IMR-90 (cell line): ENCODE data around the gene OR51B6. TPM values are rescaled to one million over a fixed set of nuclear protein-coding genes. Genes with fewer than 3 reads are reported as not detected.
A peak's percentile ranks its signal among the peaks of the same experiment; 100 is the strongest.

Source experiments
- ATAC-seq: fragments of 200-7000 bp; cut with Tn5 transposase; 2 replicates; pipeline ENCODE4 v1.9.1; 2020; ENCODE audit warnings: low read depth, mild to moderate bottlenecking, moderate library complexity
- Bru-seq: library from RNA; stranded (reverse); fragments of 400-500 nt; gene quantifications from one replicate; lab custom pipeline; 2021; lab: Mats Ljungman, UMichigan
- BruChase-seq, 2 experiments: library from RNA; stranded (reverse); fragments of 400-500 nt; gene quantifications; one replicate each; lab custom pipeline; 2021; lab: Mats Ljungman, UMichigan
- BruUV-seq: library from RNA; stranded (reverse); fragments of 400-500 nt; replicated peaks from 2 replicates; lab custom pipeline; 2021; lab: Mats Ljungman, UMichigan
- CTCF ChIA-PET: fragments of 300-600 bp; formaldehyde crosslinking; extraction: SDS; loops from one replicate; lab custom pipeline; 2021; ENCODE audit warnings: antibody characterized with exemption; lab: Yijun Ruan, JAX
- POLR2A ChIA-PET: fragments of 300-600 bp; sonication (Branson Sonifier 250); formaldehyde crosslinking; loops from one replicate; lab custom pipeline; 2022; ENCODE audit warnings: antibody characterized with exemption; ENCODE audit not compliant: unreplicated experiment; lab: Charles Lee
- DNase-seq: peaks from one replicate; pipeline ENCODE4 v3.0.0; 2013
- H2AFZ ChIP-seq: replicated peaks from 2 replicates; pipeline ENCODE3; 2013; ENCODE audit warnings: low read length, mild to moderate bottlenecking; ENCODE audit not compliant: poor library complexity
- H2AK5ac ChIP-seq: 2 replicates; pipeline ENCODE4 v1.6.1; 2013; ENCODE audit warnings: low read depth, low read length, inconsistent platforms
- H2AK9ac ChIP-seq: replicated peaks from 2 replicates; pipeline ENCODE3; 2013; ENCODE audit warnings: mild to moderate bottlenecking, low read depth, low read length, moderate library complexity; ENCODE audit not compliant: poor library complexity
- H2BK120ac ChIP-seq: 2 replicates; pipeline ENCODE4 v1.6.1; 2013; ENCODE audit warnings: low read depth, low read length, inconsistent platforms
- H2BK15ac ChIP-seq: 3 replicates; pipeline ENCODE4 v1.6.1; 2013; ENCODE audit warnings: low read depth, low read length, inconsistent platforms
- H2BK20ac ChIP-seq: 2 replicates; pipeline ENCODE4 v1.6.1; 2013; ENCODE audit warnings: low read depth, mild to moderate bottlenecking, inconsistent platforms, low read length, moderate library complexity
- H2BK5ac ChIP-seq: 2 replicates; pipeline ENCODE4 v1.6.1; 2013; ENCODE audit warnings: mild to moderate bottlenecking, low read depth, low read length, inconsistent platforms; ENCODE audit not compliant: poor library complexity, severe bottlenecking
- H3K14ac ChIP-seq: replicated peaks from 2 replicates; pipeline ENCODE4 v1.6.1; 2013; ENCODE audit warnings: low read depth, low read length, inconsistent platforms
- H3K18ac ChIP-seq: 2 replicates; pipeline ENCODE4 v1.6.1; 2013; ENCODE audit warnings: low read depth, low read length, control low read depth
- H3K23ac ChIP-seq: 2 replicates; pipeline ENCODE4 v1.6.1; 2013; ENCODE audit warnings: low read depth, low read length, inconsistent platforms
- H3K27ac ChIP-seq: 2 replicates; pipeline ENCODE4 v1.5.1; 2013; ENCODE audit warnings: mild to moderate bottlenecking, control low read depth, low read length; ENCODE audit not compliant: insufficient read depth
- H3K27me3 ChIP-seq: 2 replicates; pipeline ENCODE4 v1.6.1; 2013; ENCODE audit warnings: low read length; ENCODE audit not compliant: control insufficient read depth, insufficient read depth
- H3K36me3 ChIP-seq: 2 replicates; pipeline ENCODE4 v1.6.1; 2013; ENCODE audit warnings: low read length, mixed read lengths; ENCODE audit not compliant: control insufficient read depth, insufficient read depth
- H3K4ac ChIP-seq: 2 replicates; pipeline ENCODE4 v1.6.1; 2013; ENCODE audit warnings: low read depth, low read length, inconsistent platforms
- H3K4me1 ChIP-seq: 2 replicates; pipeline ENCODE4 v1.6.1; 2013; ENCODE audit warnings: low read length, mixed read lengths; ENCODE audit not compliant: control insufficient read depth, insufficient read depth
- H3K4me2 ChIP-seq: 2 replicates; pipeline ENCODE4 v1.6.1; 2013; ENCODE audit warnings: low read depth, mild to moderate bottlenecking, control low read depth, low read length, moderate library complexity
- H3K4me3 ChIP-seq: 2 replicates; pipeline ENCODE4 v1.5.1; 2013; ENCODE audit warnings: low read depth, mild to moderate bottlenecking, control low read depth, low read length, moderate library complexity; ENCODE audit not compliant: insufficient read depth
- H3K56ac ChIP-seq: 2 replicates; pipeline ENCODE4 v1.6.1; 2013; ENCODE audit warnings: low read length, inconsistent platforms; ENCODE audit not compliant: insufficient read depth; ENCODE audit errors: extremely low read depth
- H3K79me1 ChIP-seq, 2 experiments: 2 replicates each; pipeline ENCODE4 v1.6.1; 2013; ENCODE audit warnings: low read length in 2 of 2, inconsistent platforms in 1 of 2, low read depth in 1 of 2
- H3K9ac ChIP-seq: 2 replicates; pipeline ENCODE4 v1.6.1; 2013; ENCODE audit warnings: low read depth, low read length, control low read depth
- H3K9me1 ChIP-seq: 2 replicates; pipeline ENCODE4 v1.6.1; 2013; ENCODE audit warnings: low read length, inconsistent platforms; ENCODE audit not compliant: insufficient read depth
- H3K9me3 ChIP-seq: 2 replicates; pipeline ENCODE4 v1.6.1; 2013; ENCODE audit warnings: low read length; ENCODE audit not compliant: control insufficient read depth, insufficient read depth
- H4K20me1 ChIP-seq: 2 replicates; pipeline ENCODE4 v1.6.1; 2013; ENCODE audit warnings: low read length, inconsistent platforms; ENCODE audit not compliant: insufficient read depth
- H4K5ac ChIP-seq: 2 replicates; pipeline ENCODE4 v1.6.1; 2013; ENCODE audit warnings: mild to moderate bottlenecking, low read depth, low read length, control low read depth
- H4K8ac ChIP-seq, 2 experiments: 2 replicates each; pipeline ENCODE4 v1.6.1; 2013; ENCODE audit warnings: low read depth in 2 of 2, low read length in 2 of 2, control low read depth in 1 of 2, inconsistent platforms in 1 of 2
- H4K91ac ChIP-seq: 2 replicates; pipeline ENCODE4 v1.6.1; 2013; ENCODE audit warnings: low read depth, low read length, inconsistent platforms; ENCODE audit not compliant: insufficient read depth
- CHD1 ChIP-seq: IDR thresholded peaks from 2 replicates; pipeline ENCODE4 v1.6.1; 2012; ENCODE audit warnings: low read depth, low read length, improper control_type of control experiment
- MAFK ChIP-seq: IDR thresholded peaks from 2 replicates; pipeline ENCODE4 v1.6.1; 2012; ENCODE audit warnings: low read depth, low read length, improper control_type of control experiment
- NFE2L2 ChIP-seq: fragments of 150-350 bp; IDR thresholded peaks from 2 replicates; pipeline ENCODE4 v1.6.1; 2016; ENCODE audit warnings: low read depth, mild to moderate bottlenecking, low read length
- SMC3 ChIP-seq: fragments of 150-350 bp; IDR thresholded peaks from 2 replicates; pipeline ENCODE4 v1.6.1; 2016; ENCODE audit warnings: low read depth, mild to moderate bottlenecking, antibody characterized with exemption, low read length, moderate library complexity
- WGBS, 2 experiments: methylation state at CpG; one replicate each; pipeline versions ENCODE4 v1.1.5 to v1.1.7; 2013; ENCODE audit warnings: missing lambda C conversion rate in 2 of 2; ENCODE audit not compliant: insufficient read length in 1 of 2; ENCODE audit errors: extremely low coverage in 2 of 2; 5-methylcytosine and 5-hydroxymethylcytosine counted together
- dilution Hi-C: fragments of 300-500 bp; cut with HindIII; formaldehyde crosslinking; loops from one replicate; pipeline ENCODE4 v1.14.3; 2018; ENCODE audit warnings: low sequenced_read_pairs; ENCODE audit not compliant: unreplicated experiment
- in situ Hi-C: fragments of 300-500 bp; cut with MboI; formaldehyde crosslinking; loops from 3 replicates; pipeline ENCODE4 v1.14.3; 2019; ENCODE audit warnings: low sequenced_read_pairs, inconsistent platforms, mixed read lengths
- intact Hi-C: fragments of 100-400 bp; cut with micrococcal nuclease; formaldehyde crosslinking; loops from 2 replicates; pipeline ENCODE4 v1.10.0; 2022
- long read RNA-seq: library from polyadenylated mRNA; unstranded; transcript quantifications from one replicate; pipeline ENCODE4 v2.0.0, GENCODE V29; 2021; ENCODE audit not compliant: unreplicated experiment
- polyA plus RNA-seq, 3 experiments: library from polyadenylated mRNA; depleted of rRNA; stranded (reverse); fragments of >200 nt; gene quantifications; 2 replicates each; pipeline ENCODE4 v1.2.3, GENCODE V29; 2012; ENCODE audit warnings: low replicate concordance in 1 of 3
- total RNA-seq: library from RNA; depleted of rRNA; stranded (reverse); fragments of >200 nt; gene quantifications from 2 replicates; pipeline ENCODE4 v1.2.3, GENCODE V29; 2012; rRNA removed
- TF ChIP-seq, protein P1 (sequence below): conservative IDR thresholded peaks from 2 replicates; pipeline ENCODE4 v1.5.1; 2012; ENCODE audit warnings: mild to moderate bottlenecking, low read depth, low read length, improper control_type of control experiment
- TF ChIP-seq, protein P2 (sequence below): fragments of 150-350 bp; IDR thresholded peaks from 2 replicates; pipeline ENCODE4 v1.6.1; 2017; ENCODE audit warnings: mild to moderate bottlenecking, antibody characterized with exemption, low read length, low read depth

The OR51B6 gene, protein sequence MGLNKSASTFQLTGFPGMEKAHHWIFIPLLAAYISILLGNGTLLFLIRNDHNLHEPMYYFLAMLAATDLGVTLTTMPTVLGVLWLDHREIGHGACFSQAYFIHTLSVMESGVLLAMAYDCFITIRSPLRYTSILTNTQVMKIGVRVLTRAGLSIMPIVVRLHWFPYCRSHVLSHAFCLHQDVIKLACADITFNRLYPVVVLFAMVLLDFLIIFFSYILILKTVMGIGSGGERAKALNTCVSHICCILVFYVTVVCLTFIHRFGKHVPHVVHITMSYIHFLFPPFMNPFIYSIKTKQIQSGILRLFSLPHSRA
- total RNA-seq (not detected in 2 replicates), polyA plus RNA-seq (2012; rRNA removed) (not detected in 2 replicates), Bru-seq, nascent RNA (not detected), BruChase-seq, experiment 1, labeled RNA remaining after a 6-hour chase (not detected), BruChase-seq, experiment 2, labeled RNA remaining after a 2-hour chase (percentile 22 among the genes with signal in this experiment)
- not detected in 2 replicates for polyA plus RNA-seq (2012; cell fraction: cytosol; rRNA removed)
- 0.21 TPM in 1 of 2 replicates, not detected in the other for polyA plus RNA-seq (2012; cell fraction: nucleus; rRNA removed; ENCODE audit: low replicate concordance)
- long read RNA-seq: 0 reads

DNA sequence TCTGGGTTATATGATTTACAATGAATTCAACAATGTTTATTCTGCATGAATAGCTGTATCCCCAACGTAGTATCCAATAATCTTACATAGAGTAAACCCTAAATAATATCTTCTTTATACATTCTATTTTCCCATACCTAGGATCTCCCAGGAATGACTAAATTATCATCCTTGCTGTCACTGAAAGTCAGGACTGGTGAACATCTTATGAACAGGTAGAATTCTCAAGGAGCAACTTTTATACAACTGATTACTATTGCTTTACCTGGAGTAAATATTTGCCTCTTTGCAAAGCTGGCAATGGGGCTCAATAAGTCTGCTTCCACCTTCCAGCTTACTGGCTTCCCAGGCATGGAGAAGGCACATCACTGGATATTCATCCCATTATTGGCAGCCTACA, at the start of gene OR51B6:
OR51B6 (plus strand) TSS at position 301 of the 400 bp plus-strand sequence; CDS start at position 301, 0 bp downstream.
- DNase-seq: no peak
- Histone ChIP-seq H3K79me1 (no peaks in the 10 kb centered on the region), H2BK15ac (peak within 1 kb of the TSS; percentile 91), H3K4me3 (no peak within 1 kb of the TSS), H3K23ac (0 out of 2 replicates have a peak within 1 kb of the TSS, but pooled peaks have one; percentile 51), H4K91ac (peak within 1 kb of the TSS; percentile 66), H4K5ac (peak within 1 kb of the TSS; percentile 98; the same call in 1 of the 2 replicates), H2AFZ (no peak within 1 kb of the TSS), H3K56ac (no peak within 1 kb of the TSS), H3K9ac (no peak within 1 kb of the TSS), H2BK120ac (peak within 1 kb of the TSS; percentile 97), H2AK5ac (peak within 1 kb of the TSS; percentile 59), H2BK5ac (peak within 1 kb of the TSS; percentile 99), H3K27me3 (no peaks in the 10 kb centered on the region), H3K27ac (no peak within 1 kb of the TSS), H2AK9ac (no peak within 1 kb of the TSS), H3K36me3 (no peaks in the 10 kb centered on the region), H3K4me1 (peaks cover 8% of the 10 kb centered on the region; the same call in 1 of the 2 replicates), H2BK20ac (peak within 1 kb of the TSS; percentile 94), H3K9me3 (peaks cover 2% of the 10 kb centered on the region; the same call in 1 of the 2 replicates), H3K4me2 (no peak within 1 kb of the TSS), H4K20me1 (no peaks in the 10 kb centered on the region), H3K18ac (peak within 1 kb of the TSS; percentile 89; the same call in 1 of the 2 replicates), H3K14ac (peak within 1 kb of the TSS; percentile 63; the same call in 1 of the 2 replicates), H4K8ac (peak within 1 kb of the TSS; percentile 53 to 56; a peak in 3 of 4 replicates), H3K4ac (peak within 1 kb of the TSS; percentile 68), H3K9me1 (no peaks in the 10 kb centered on the region)
- ATAC-seq: no peak
- no CpG with 5 or more reads among the region's 1 CpG for WGBS, 2 experiments
- in situ Hi-C loops (no loop called here), intact Hi-C loops (no loop called here), dilution Hi-C loops (no loop called here)
- CTCF ChIA-PET: interaction anchor here (0.6 kb wide), 1 partner anchor 68 kb away, joined by 3 read pairs; no protein-coding TSS in a partner anchor
- BruUV-seq: no TSS peak
- TF ChIP-seq MAFK (no peak), SMC3 (no peak), NFE2L2 (no peak), CHD1 (no peak)
- TF ChIP-seq, protein P1, sequence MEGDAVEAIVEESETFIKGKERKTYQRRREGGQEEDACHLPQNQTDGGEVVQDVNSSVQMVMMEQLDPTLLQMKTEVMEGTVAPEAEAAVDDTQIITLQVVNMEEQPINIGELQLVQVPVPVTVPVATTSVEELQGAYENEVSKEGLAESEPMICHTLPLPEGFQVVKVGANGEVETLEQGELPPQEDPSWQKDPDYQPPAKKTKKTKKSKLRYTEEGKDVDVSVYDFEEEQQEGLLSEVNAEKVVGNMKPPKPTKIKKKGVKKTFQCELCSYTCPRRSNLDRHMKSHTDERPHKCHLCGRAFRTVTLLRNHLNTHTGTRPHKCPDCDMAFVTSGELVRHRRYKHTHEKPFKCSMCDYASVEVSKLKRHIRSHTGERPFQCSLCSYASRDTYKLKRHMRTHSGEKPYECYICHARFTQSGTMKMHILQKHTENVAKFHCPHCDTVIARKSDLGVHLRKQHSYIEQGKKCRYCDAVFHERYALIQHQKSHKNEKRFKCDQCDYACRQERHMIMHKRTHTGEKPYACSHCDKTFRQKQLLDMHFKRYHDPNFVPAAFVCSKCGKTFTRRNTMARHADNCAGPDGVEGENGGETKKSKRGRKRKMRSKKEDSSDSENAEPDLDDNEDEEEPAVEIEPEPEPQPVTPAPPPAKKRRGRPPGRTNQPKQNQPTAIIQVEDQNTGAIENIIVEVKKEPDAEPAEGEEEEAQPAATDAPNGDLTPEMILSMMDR: no peak
- TF ChIP-seq, protein P2, sequence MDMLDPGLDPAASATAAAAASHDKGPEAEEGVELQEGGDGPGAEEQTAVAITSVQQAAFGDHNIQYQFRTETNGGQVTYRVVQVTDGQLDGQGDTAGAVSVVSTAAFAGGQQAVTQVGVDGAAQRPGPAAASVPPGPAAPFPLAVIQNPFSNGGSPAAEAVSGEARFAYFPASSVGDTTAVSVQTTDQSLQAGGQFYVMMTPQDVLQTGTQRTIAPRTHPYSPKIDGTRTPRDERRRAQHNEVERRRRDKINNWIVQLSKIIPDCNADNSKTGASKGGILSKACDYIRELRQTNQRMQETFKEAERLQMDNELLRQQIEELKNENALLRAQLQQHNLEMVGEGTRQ: no peak
- POLR2A ChIA-PET: no interaction called here
